Type B pancreatic cell (in vitro differentiated cells): Measurements from ENCODE around the gene LDLRAD3. TPM values are rescaled to one million over a fixed set of nuclear protein-coding genes. Genes with fewer than 3 reads are reported as not detected.

Source experiments
- DNase-seq: peaks from one replicate; pipeline ENCODE4 v3.0.0; 2021; ENCODE audit warnings: mixed read lengths; ENCODE audit not compliant: unreplicated experiment; ENCODE audit errors: extremely low spot score
- H3K27ac Mint-ChIP-seq: 2 replicates; pipeline ENCODE4 v1.8.0; 2021; ENCODE audit warnings: mild to moderate bottlenecking, mixed read lengths
- H3K27me3 Mint-ChIP-seq: 2 replicates; pipeline ENCODE4 v1.8.0; 2021; ENCODE audit warnings: mixed read lengths
- H3K36me3 Mint-ChIP-seq: 2 replicates; pipeline ENCODE4 v1.8.0; 2021; ENCODE audit warnings: mixed read lengths
- H3K4me1 Mint-ChIP-seq: one replicate; pipeline ENCODE4 v1.8.0; 2021; ENCODE audit warnings: mixed read lengths; ENCODE audit not compliant: unreplicated experiment
- H3K4me3 Mint-ChIP-seq: 2 replicates; pipeline ENCODE4 v1.8.0; 2021; ENCODE audit warnings: mild to moderate bottlenecking, mixed read lengths
- H3K9me3 Mint-ChIP-seq: 2 replicates; pipeline ENCODE4 v1.8.0; 2021; ENCODE audit warnings: mixed read lengths
- total RNA-seq: library from RNA; stranded (reverse); gene quantifications from 2 replicates; pipeline ENCODE4 v1.2.1, GENCODE V29; 2021; ENCODE audit warnings: low replicate concordance
- TF ChIP-seq, protein P1 (sequence below): fragments of 200-600 bp; sonication (generic); conservative IDR thresholded peaks from 2 replicates; pipeline ENCODE4 v1.5.0; 2021; ENCODE audit warnings: antibody characterized with exemption, mild to moderate bottlenecking

The LDLRAD3 gene
- total RNA-seq, 1 donor from 2014 or later, result 20.7 TPM

GRCh38 chr11:36215693-36216060 is 271.8 kb downstream of the LDLRAD3 start:
- peaks cover 13% of the 10 kb centered on the region for H3K27me3 Mint-ChIP-seq
- peaks cover 12% of the 10 kb centered on the region for H3K9me3 Mint-ChIP-seq
- no peak overlapping the region for H3K27ac Mint-ChIP-seq
- TF ChIP-seq, protein P1, sequence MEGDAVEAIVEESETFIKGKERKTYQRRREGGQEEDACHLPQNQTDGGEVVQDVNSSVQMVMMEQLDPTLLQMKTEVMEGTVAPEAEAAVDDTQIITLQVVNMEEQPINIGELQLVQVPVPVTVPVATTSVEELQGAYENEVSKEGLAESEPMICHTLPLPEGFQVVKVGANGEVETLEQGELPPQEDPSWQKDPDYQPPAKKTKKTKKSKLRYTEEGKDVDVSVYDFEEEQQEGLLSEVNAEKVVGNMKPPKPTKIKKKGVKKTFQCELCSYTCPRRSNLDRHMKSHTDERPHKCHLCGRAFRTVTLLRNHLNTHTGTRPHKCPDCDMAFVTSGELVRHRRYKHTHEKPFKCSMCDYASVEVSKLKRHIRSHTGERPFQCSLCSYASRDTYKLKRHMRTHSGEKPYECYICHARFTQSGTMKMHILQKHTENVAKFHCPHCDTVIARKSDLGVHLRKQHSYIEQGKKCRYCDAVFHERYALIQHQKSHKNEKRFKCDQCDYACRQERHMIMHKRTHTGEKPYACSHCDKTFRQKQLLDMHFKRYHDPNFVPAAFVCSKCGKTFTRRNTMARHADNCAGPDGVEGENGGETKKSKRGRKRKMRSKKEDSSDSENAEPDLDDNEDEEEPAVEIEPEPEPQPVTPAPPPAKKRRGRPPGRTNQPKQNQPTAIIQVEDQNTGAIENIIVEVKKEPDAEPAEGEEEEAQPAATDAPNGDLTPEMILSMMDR, result no peak
- H3K4me1 Mint-ChIP-seq, result peaks cover 38% of the 10 kb centered on the region
- no peak overlapping the region for H3K4me3 Mint-ChIP-seq
- DNase-seq, result no peak
- peaks cover 9% of the 10 kb centered on the region for H3K36me3 Mint-ChIP-seq

DNA sequence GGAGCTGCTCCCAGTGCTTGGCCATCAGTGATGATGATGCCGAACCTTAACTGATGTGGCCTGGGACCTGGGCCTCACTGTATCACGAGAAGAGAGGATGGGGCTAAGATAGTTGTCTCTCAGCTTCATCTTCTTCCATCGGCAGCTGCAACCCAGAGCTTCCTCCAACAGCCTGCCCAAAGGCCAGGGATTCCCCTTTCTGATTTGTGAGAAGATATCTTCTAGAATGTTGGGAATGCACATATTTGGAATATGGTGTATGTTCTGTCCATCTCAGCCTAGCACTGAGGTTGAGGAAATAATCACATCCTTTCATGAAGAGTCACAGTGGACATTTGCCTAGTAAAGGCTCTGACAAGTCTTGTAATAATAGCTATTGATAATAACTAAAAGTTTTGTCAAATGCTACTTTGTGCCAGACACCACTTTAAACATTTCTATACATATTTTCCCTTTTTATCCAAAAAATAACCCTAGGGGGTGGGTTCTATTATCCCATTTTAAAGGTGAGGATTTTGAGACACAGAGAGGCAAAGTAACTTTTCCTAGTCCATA is 272.3 kb downstream of the LDLRAD3 start:
- DNase-seq, result no peak
- TF ChIP-seq, protein P1, result no peak
- Mint-ChIP-seq H3K4me1 (peaks cover 36% of the 10 kb centered on the region), H3K27me3 (peaks cover 13% of the 10 kb centered on the region), H3K36me3 (peaks cover 9% of the 10 kb centered on the region), H3K27ac (no peak overlapping the region), H3K9me3 (peaks cover 12% of the 10 kb centered on the region), H3K4me3 (no peak overlapping the region)

DNA sequence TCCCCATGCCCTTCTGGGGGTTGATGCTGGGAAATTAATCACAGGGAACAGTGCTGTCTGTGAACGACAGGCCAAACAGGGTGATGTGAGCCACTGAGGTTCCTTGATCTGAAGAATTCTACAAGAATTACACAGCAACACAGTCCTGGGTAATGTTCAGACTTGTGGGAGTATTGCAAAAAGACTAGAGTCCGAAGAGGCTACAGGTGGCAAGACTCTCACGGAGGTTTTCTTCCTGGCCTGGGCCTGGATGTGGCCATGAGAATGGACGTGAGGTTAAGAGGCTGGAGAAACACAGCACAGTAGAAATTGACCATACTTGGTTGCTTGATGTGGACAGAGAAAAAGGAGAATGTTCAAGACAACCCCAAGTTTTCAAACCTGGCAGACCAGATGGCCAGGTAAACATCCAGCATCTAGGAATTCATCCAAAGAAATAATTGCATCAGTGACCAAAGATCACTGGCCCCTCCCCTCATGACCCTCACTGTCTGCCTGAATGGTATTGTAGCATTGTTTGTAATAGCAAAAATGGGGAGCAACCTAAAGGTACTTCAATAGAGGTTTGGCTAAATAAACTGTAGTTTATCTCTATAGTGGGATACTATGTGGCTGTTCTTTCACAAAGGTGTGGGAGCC is 274.5 kb downstream of the LDLRAD3 start:
- H3K9me3 Mint-ChIP-seq, result peaks cover 12% of the 10 kb centered on the region
- peaks cover 9% of the 10 kb centered on the region for H3K36me3 Mint-ChIP-seq
- no peak overlapping the region for H3K4me3 Mint-ChIP-seq
- no peak for DNase-seq
- TF ChIP-seq, protein P1, result no peak
- peaks cover 29% of the 10 kb centered on the region for H3K4me1 Mint-ChIP-seq
- peaks cover 13% of the 10 kb centered on the region for H3K27me3 Mint-ChIP-seq
- H3K27ac Mint-ChIP-seq, result no peak overlapping the region

GRCh38 chr11:36219996-36220395 is 276.1 kb downstream of the LDLRAD3 start:
- Mint-ChIP-seq H3K4me1 (peaks cover 14% of the 10 kb centered on the region), H3K9me3 (peaks cover 5% of the 10 kb centered on the region), H3K36me3 (peaks cover 9% of the 10 kb centered on the region), H3K27me3 (peaks cover 7% of the 10 kb centered on the region), H3K27ac (no peak overlapping the region), H3K4me3 (no peak overlapping the region)
- TF ChIP-seq, protein P1, result no peak
- no peak for DNase-seq

DNA sequence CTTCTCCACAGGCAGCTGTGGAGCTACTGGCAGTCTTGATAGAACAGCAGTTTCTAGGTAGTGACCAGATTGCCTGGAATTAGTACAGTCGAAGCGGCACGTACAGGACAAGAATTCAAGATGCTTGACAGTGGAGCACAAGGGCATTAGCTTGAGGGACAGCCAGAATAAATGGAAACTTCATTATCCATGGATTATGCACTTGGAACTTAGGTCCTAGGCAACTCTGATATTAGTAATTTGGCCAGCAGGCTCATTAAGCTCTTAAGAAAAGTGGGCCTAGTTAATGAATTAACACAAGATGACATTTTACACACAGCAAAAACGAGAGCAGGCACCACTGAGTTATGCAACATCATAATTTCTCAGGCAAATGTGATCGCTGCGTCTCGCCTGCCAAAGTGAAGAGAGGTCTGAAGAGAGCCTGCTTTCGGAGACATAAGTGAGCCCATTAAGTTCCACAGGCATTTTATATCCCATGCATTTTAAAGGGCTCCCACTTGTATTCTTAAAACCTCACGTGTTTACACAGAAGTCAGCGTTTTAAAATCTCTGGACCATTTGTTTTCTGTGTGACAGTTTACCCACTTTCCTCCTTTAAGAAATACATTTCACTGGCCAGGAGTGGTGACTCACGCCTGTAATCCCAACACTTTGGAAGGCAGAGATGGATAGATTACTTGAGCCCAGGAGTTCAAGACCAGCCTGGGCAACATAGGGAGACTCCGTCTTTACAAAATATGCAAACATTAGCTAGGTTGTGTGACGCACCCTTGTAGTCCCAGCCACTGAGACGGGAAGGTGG is 279.2 kb downstream of the LDLRAD3 start:
- Mint-ChIP-seq H3K36me3 (peaks cover 16% of the 10 kb centered on the region), H3K27ac (no peak overlapping the region), H3K27me3 (no peaks in the 10 kb centered on the region), H3K9me3 (no peaks in the 10 kb centered on the region), H3K4me3 (no peak overlapping the region), H3K4me1 (peaks cover 10% of the 10 kb centered on the region)
- TF ChIP-seq, protein P1, result no peak
- no peak for DNase-seq
